Activated CD4-positive, alpha-beta T cell treated with anti-CD3 and anti-CD28 coated beads for 24 hours (primary cell): ENCODE measurements around the gene ZNF24.

Experiments
- DNase-seq, 2 donors: peaks; one replicate each; pipeline ENCODE4 v3.0.0-alpha.2; 2020; ENCODE audit warnings: low read depth in 2 of 2

The ZNF24 gene

DNA sequence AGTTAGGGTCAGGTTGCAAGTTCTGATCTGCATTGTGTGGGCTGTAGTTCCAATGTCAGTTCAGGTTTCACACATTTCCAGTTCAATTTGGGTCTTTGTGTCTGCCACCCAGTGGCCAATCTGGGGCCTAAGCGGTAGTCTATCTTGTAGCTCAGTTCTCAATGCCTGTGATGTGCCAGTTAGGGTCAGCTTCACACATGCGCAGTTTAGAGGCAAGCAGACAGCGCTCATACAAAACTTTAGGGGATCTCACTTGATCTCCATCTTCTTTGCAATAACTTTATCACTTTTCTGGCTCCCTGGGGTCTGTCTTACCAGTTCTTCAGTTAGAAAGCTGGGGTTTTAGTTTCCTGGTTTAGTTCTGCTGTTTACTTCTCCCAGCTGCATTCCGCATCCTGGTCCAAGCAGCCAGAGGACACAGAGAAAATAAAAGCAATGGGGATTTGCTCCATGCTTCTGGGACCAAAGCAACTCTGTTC, 11.0 kb upstream of the ZNF24 start:
- DNase-seq, result peak in 1 of 2 donors; percentile 19

DNA sequence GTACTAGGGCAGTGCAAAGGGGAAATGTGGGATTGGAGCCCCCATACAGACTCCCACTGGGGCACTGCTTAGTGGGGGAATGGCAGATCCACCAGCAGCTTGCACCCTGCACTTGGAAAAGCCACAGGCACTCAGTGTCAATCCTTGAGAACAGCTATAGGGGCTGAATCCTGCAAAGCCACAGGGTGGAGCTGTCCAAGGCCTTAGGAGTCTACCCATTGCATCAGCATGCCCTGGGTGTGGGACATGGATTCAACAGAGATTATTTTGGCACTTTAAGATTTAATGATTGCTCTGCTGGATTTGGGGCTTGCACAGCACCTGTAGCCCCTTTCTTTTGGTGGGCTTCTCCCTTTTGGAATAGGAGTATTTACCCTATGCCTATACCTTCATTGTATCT, 8.6 kb upstream of the ZNF24 start:
- no peak for DNase-seq

DNA sequence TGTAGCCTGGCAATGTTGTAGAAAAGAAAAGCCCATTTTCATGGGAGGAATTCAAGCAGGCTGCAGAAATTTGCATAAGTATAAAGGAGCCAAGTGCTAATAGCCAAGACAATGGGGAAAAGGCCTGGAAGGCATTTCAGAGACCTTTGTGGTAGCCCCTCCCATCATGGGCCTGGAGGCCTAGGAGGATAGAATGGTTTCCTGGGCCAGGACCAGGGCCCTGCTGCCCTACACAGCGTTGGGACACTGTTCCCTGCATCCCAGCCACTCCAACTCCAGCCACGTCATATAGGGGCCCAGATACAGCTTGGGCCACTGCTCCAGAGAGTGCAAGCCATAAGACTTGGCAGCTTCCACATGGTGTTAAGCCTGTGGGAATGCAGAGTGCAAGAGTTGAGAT, 8.1 kb upstream of the ZNF24 start:
- no peak for DNase-seq

DNA sequence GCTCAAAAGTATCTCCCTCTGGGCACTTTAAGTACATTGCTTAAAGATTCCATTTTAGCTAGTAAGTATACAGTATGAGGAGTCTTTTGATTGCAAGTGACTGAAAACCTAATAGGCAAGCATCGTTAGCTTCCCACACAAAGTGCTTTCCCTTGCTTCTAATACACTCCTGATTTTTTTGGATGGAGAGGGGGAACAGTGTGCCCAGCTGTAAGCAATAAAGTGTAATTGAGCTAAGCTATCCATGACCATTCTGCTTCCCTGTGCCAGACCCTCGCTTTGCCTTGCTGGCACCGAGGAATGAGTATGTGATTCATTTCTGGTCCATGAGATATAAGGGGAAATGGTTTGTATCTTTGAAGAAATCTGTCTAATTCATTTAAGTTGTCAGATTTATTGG, 3.8 kb upstream of the ZNF24 start:
- no peak for DNase-seq

DNA sequence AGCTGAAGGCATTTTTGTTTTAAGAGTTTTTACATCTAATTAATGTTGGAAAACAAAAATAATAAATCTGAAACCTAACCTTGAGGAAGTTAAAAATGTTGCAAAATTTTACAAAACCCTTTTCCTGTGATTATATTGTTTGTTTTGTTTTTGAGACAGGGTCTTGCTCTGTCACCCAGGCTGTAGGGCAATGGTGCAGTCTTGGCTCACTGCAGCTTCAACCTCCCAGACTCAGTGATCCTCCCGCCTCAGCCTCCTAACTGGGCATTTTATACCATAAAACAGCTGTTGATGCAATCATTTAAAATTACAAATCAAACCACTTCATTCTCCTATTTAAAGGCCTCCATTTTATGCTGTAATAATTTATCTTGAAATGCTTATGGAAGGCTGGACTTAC, 1.7 kb upstream of the ZNF24 start:
- no peak for DNase-seq

DNA sequence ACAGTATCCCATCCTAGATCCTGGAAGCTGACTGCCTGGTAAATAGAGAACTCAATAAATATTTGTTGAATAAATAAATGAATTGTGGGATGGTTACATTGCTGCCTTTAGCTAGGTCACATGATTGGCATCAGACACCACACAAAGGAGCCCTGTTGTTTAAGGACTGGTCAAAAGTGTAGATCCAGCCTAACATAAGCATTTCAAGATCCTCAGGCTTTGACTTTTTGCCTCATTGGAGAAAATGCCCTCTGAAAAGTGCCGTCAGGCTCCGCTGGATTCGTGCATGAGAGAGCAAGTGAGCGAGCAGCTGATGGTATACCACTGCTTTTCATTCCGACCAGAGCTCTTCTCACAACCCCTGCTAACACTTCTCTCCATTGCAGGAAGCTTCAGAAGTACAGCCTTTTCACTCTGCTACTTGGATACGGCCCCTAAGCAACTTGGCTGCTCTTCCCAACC, 1.3 kb upstream of the ZNF24 start:
- DNase-seq, result no peak

DNA sequence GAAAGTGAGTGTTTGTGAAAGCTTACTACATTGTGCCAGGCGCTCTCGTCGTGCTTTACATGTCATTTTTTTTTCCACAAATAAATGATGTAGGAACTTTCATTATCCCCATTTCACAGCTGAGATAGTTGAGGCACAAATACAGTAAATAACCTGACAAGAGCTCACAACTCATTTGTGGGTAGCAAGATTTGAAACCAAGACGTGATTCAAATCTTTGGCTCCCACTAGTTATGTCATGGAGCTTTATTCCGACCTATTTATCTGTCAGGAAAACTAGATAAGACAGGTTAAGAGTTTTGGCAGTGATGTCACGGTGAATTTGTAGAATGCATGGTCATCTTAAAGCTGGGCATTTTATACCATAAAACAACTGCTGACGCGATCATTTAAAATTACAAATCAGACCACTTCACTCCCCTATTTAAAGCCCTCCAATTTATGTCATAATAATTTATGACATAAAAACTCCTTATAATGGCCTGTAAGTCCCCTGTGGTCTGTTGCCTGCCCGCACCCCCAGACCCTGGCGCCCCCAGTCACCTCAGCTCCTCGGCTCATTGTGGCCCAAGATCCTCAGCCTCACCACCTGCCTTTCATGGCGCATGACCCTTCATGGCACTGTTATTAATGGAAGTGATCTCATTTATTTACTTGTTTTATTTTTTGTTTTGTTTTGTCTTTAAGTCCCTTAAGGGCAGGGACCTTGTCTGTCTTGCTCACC, 678 bp upstream of the ZNF24 start:
- DNase-seq, result no peak

DNA sequence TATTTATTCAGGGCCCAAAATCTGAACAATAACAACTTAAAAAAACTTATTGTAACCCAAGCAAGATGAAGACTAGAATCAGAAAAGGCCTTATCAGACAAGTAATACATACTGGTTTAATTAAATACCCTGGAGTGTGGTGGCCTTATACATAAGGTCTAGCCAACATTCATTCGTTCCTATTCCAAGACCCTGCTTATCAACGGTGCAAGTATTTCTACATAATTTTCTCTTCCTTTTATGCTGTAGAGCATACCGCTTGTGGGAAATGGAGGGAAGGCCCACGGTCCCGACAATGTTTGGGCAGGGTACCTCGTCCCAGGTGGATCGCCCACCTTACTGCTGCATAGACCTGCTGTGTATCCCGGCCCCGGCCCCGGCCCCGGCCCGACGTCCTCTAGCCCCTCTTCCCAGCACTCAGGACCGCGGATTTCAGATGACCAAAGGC, 708 bp downstream of the ZNF24 start:
- DNase-seq, result no peak

DNA sequence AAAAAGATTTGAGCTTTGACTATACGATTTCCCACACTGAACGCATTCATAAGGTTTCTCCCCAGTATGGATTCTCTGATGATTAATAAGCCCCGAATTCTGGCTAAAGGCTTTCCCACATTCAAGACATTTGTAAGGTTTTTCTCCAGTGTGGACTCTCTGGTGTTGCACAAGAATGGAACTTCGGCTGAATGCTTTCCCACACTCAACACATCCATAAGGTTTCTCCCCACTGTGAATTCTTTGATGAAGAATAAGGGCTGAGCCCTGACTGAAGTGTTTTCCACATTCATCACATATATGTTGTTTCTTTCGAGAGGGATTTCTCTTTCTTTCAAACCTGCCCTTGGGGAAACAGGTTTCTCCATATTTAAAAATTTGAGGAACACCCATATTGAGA, 6.9 kb downstream of the ZNF24 start:
- no peak for DNase-seq

DNA sequence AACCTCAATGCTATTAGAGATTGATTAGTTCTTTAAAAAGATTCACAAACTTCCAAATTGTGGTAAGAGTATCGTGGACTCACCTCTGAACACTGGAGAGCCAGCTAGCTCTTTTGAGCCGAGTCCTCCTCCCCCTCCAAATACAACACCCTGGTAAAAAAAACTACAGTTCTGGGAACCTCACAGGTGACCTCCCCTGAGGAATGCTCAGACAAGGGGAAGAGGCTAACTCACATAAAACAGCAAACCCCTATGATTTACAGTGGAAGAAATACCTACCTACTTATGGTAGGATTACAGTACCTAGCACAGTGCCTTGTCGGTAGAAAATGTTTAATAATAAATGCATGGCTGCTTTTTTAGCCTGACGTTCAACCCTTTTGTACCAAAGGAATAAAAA, 8.4 kb downstream of the ZNF24 start:
- DNase-seq, result no peak

DNA sequence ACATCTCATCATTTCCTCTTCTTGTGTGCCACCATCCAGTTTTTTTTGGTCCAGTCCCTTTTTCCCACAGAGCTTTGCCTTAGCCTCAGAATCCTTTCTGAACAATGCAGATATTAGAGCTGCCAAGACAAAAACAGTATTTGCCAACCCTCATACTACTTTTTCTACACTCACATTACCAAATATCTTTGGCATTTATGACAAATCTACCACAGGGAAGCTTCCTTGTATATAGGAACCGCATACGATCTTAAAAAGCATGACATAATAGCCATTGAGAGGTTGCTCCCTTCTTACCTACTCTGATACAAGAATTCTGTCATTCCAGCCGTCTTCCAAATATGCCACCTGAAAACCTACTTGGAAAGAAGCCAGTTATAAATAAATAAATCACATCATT, 9.4 kb downstream of the ZNF24 start:
- DNase-seq, result no peak

DNA sequence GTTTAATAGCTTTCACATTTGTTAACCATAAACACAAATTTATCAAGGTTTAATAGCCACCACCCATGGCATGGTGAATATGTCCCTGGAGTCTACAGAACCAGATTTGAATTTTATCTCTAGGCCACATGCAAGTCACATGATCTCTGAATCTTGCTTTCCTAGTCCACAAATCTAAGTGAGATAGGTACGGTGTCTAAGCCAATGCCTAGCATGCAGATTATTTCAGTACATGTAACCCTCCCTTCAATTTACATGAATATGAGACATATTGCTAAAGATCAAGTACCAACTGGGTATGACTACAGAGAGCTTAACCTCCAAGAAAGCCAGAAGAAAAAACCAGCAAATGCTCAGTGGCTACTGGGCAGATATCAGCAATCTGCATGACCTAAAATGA, 10.0 kb downstream of the ZNF24 start:
- no peak for DNase-seq

DNA sequence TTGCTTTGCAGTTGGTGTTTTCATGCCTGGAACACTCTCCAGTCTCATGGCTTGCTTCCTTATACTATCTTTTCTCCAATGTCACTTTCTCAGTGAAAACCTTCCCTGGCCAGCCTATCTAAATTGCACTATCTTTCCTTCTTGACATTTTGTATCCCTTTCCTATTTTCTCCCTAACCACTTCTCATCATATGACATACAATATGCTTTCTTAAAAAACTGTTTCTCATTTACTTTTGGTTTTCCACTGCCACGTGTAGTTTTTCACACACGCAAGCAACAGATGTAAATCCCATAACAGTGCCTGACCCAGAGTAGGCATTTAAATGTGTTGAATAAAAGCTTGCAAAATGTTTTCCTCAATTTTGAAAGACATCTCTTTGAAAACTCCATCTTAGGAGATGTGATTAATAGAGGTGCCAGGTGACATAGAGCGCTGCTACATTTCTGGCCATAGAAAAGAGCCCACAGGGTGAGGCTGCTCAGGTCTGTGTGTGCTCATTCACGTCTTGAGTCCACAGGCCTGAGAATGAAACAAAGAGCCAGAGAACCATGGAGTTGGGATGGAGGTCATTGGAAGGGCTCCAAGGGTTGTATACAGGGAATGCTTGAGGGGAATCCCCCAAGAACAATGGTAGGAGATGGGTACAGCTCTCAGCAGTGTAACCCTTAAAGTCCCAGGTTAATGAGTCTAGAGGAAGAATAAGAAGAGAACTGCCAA, 12.7 kb downstream of the ZNF24 start:
- DNase-seq, result no peak

DNA sequence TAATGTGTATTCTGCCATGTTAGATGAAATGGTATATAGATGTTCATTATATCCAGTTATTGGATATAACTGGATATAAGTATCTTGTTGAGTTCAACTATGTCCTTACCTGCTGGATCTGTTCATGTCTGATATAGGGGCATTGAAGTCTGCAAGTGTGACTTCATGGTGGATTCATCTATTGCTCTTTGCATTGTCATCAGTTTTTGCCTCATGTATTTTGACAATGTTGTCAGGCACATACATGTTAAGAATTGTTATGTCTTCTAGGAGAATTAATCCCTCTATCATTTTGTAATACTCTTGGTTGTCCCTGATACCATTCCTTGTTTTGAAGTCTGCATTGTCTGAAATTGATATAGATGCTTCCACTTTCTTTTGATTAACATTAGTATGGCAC, 15.4 kb downstream of the ZNF24 start:
- no peak for DNase-seq

DNA sequence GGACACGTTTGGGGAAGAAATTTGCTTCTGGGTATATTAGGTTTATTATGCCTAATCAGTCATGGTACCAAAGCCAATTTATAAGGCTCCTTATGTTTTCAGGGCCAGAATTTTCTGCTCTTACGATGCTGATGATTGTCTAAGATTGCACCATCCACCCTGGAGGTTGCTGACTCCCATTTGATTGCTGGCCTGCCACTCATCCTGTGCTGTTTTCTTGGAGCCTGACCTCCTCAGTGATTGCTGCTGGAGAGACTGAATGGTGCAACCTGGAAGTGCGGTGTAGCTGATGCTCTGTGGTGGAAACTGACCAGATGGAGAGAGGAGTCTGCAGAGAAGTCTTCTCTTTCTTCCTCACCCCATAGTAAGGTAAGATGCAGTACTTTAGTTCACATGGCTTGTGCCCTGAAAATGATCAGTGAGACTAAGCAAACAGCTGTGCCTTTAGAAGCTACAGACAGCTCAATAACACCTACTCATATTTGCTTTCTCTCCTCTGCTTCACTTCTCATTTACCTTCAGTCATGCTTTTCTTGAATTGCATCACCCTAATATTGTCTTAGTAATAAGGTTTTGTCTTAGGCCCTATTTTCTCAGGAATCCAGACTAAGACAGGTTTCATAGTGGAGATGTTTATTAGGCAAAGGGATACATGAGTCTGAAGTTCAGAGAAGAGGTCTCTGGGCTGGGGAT, 17.4 kb downstream of the ZNF24 start:
- DNase-seq, result no peak

DNA sequence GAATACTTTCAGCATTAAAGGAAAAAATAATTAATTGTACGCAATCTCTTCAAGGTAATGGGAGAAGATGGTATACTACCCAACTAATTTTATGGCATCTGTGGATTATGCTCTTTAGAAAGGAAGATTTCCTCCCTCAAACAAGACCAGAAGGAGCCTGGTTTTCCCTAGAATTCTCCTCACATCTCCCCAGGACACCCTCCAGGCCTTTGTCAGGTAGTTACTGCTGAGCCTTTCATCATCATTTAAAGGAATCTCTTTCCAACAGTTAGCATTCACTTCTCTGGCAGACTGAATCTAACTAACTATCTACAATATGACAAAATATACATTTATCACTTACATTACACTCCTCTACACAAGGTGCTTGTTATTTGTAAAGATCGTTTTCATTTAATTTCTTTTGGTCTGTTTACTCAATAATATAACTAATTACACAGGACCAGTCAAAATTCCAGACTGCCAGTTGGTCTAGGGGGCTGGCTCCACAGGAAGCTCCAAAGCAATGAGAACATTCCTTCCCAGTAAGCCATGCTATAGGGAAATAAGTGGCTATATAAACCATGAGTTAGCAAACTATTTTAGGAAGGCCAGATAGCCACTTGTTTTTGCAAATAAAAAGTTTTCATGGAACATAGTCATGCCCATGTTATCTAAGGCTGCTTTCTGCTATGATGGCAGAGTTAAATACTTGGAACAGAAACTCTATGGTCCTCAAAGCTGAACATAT, 19.1 kb downstream of the ZNF24 start:
- no peak for DNase-seq

DNA sequence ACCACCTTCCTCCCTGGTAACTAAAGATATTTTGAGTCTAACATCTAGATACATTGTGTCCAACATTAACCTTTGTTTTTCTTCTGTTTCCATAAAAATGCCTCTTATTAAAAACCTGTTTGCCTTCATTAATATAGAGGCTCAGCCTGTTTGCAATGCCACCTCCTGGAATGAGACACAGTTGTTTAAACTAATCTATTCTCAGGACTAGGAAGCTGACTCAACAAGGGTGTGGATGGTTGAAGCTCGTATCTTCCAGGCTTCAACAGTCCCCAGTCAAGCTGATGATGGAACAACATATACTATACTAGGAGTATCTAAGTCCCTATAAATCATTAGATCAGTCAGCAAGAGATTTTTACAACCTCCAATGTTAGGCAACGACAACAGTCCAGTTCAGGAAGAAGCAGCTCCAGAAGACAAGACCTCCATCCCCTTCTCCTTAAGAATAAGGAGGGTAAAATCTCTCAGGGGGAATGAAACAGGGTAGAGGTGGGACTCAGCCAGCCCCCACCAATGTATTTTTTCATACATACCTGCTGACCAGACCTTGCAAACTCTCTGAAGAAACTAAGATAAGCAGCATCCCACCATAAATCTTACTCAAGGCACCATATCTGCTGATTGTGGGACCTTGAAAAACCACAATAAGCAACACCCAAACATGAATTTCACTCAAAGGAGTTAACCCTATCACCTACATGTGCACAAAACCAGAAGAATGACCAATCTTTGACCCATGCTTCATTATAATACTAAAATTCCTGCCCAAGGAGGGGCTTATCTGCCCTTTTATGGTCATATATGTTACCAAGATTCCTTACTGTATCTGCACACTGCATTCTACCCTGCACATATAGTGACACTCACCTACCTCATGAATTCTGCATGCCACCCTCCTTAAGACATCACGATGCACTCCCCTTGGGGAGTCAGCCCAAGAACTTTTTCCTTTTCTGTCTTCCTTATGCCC, 21.4 kb downstream of the ZNF24 start:
- DNase-seq, result no peak

DNA sequence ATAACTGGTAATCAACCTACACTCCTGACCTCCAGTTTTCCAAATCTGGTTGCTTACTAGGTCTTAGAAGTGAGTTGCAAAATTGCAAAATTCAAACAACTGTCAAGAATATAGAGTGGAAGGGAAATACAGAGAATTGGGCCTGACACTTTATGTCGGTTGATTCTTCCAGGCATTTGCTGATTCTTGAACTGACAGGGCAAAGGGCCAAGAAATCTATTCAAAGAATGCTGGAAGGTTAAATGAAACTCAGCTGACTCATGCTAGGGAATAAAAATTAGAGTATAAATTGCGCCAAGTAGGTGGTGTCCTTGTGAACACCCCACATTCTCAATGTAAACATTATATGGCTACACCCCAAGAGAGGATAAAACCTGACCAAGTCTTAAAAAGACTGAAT, 32.7 kb downstream of the ZNF24 start:
- DNase-seq, result no peak

DNA sequence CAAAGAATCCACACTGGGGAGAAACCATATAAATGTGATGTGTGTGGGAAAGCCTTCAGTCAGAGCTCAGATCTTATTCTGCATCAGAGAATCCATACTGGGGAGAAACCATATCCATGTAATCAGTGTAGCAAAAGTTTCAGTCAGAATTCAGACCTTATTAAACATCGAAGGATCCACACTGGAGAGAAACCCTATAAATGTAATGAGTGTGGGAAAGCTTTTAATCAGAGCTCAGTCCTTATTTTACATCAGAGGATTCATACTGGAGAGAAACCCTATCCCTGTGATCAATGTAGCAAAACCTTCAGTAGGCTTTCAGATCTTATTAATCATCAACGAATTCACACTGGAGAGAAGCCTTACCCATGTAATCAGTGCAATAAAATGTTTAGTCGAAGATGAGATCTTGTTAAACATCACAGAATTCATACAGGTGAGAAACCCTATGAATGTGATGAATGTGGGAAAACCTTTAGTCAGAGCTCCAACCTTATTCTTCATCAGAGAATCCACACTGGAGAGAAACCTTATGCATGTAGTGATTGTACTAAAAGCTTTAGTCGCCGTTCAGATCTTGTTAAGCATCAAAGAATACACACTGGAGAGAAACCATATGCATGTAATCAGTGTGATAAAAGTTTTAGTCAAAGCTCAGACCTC, 37.5 kb downstream of the ZNF24 start:
- no peak for DNase-seq

DNA sequence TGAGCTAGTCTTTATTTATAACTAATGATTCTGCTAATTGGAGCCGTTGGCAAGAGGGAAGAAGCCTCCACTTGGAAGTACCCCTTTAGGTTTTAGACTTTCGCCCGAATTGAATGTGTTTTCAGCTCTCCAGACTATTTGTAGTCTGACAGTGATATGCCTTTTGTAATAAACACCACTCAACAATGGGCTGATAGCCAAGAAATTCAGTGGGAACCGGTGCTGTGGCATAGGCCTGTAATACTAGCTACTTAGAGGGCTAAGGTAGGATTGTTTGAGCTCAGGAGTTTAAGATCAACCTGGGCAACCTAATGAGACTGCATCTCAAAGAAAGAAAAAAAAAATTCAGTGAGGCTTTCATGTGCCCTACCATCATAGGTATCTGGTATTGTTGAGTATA, 40.6 kb downstream of the ZNF24 start:
- DNase-seq, result no peak
